ENCODE results near the gene SRRM4.
"Not testable (repeated sequence)": the region's sequence is repeated elsewhere in the genome, so short reads cannot be mapped to it uniquely, and the experiment has no call there.

Gene SRRM4

DNA sequence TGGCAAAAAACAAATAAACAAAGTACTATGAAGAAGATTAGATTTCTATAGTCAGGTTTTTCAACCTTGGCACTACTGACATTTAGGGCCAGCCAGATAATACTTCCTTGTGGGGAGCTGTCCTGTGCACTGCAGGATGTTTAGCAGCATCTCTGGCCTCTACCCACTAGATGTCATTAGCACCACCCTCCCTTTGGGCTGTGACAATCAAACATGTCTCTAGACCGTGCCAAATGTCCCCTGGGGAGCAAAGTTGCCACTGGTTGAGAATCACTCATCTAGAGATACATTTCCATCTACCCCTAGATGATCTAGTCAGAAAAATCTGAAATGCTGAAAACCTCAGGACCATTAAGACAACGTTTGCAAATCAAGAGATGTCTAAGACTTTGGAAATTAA lies 29.9 kb downstream of the SRRM4 start:
- no peak for DNase-seq

- no peak for DNase-seq
These were observed 30.8 kb downstream of the SRRM4 start for GRCh38 chr12:119012179-119012578.

GRCh38 chr12:119013023-119013422 lies 31.7 kb downstream of the SRRM4 start:
- no peak for DNase-seq

GRCh38 chr12:119014368-119014767 lies 33.0 kb downstream of the SRRM4 start:
- DNase-seq, result no peak

DNA sequence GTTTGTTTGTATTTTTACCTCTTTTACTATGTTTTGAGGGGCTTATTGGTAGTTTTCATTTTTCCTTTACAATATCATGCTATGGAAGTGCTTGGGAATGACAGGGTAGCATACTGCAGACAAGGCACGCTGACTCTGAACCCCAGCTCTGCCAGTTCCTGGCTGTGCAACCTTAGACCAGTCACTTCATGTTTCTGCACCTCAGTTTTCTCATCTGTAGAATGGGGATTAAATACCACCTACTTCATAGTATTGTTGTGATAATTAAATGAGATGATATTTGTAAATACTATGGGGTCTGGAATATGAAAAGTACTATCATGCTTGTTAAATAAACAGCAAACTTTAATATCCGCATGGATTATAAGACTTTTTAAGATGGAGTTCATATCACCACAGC lies 35.4 kb downstream of the SRRM4 start:
- no peak for DNase-seq

DNA sequence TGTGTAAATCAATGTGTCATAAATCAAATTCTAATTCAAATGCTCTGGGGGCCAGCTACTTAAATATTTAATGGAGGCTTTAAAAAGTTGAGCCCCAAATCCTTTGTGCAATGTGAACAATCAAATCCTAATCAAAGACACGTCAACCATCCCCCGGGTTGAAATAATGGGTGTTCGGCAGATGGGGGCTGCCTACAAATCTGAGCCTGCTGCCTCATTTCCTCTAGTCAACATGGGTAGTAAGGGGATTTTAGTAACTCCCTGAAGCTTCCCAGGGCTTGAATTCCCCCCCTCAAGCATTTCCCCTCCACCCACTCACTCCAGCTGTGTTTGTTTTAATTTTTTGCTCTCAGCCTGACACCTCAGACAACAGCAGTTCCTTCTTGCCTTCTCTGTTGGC lies 37.8 kb downstream of the SRRM4 start:
- no peak for DNase-seq

DNA sequence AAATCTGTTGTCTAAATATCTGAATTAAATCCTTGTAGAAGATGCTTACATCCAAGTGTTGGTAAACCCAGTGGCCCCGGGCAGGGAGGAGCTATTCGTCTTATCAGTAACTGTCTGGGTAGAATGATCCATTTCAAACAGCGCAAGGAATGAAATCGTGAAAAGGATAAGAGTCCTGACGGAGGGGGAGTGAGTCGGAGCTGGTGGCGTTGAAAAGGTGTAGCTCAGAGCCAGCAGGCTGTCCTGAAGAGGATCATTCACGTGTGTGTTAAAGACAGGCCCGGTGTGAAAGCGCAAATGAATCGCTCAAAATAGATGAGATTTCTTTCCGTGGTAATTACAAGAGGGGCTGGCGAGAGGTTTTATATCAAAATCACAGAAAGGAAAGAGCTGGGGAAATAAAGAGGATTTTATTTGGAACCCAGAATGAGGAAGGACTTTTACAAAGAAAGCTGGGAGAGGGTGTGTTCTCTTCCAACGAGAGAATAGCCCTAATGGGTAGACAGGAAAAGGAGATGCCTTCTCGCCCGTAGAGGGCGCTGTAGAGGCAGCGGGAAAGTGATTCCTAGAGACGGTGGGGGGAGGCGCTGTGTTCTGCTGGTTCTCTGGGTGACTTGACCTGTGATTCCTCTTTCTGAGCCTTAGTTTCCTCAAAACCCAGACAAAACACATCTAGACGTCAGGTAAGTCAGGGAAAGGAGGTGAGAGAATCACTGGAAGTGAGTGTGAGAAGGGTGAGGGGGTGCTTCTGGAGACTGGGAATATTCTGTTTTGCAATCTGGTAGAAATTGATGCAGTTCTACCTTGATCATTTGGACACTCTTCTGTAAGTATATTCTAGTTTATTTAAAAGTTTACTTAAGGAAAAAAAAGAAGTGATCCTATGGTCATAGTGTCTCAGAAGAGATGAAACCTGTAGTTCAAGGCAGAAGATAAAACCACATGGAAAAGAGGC lies 39.3 kb downstream of the SRRM4 start:
- no peak for DNase-seq

- DNase-seq, result no peak
These were observed 43.0 kb downstream of the SRRM4 start for GRCh38 chr12:119024356-119024755.

DNA sequence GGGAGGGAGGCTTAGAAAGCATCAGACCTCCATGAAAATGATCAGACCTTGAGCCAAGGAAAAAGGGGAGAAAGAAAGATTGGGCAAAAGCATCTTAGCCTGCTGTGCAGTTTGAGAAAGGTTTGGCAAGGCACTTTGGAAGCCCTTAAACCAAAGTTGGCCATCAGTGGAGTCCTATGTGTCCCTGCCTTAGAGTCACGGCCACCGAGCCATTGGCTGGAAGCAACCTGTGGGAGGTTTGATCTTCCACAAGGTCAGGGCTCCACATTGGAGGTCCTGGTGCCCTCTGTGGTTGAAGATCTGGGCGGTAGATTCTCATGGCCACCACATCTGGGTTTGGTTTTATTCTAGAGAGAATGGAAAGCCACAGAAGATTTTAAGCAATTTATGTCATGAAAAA lies 44.4 kb downstream of the SRRM4 start:
- no peak for DNase-seq

GRCh38 chr12:119033332-119033731 lies 52.0 kb downstream of the SRRM4 start:
- DNase-seq, result not testable (repeated sequence)

DNA sequence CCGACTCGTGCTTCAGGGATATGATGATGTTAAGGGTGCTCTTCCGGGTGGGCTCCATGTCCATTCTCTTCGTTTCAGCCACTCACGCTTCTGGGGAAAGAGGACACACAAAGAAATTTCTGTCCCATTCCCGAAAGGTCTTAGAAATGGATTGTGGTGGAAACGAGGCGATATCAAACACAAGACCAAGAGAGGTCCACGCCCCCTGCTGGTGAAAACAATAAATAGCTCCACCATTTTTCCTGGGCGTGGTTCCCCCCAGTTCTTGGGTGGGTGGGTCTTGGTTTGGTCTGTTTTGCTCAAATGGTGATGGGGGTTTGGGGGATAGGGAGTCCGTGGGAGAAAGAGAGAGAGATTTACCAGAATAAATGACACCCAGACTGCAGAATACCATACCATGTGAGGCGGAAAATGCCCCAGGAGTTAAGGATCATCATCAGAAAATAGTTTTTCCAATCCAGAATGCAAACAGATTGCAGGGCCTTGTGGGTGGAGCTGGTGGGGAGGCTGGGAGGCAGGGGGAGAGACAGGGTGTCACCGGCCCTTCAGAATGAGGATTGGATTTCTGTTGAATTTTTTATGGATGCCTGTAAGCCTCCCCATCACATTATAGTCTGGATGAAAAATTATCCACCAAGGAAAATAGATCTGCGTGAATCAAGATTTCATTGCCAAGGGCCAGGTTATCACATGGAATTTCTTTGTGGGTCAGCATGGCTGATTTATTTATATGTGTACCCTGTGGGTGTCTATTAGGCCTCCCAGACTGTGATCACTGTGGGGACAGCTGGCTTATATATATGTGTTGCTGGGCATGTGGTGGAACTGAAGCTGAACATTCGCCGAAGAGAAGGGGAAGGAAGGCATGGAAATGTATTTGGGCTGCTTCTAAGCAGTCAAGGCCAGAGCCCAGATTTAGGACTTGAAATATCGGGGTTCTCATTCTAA lies 55.8 kb downstream of the SRRM4 start:
- no peak for DNase-seq

DNA sequence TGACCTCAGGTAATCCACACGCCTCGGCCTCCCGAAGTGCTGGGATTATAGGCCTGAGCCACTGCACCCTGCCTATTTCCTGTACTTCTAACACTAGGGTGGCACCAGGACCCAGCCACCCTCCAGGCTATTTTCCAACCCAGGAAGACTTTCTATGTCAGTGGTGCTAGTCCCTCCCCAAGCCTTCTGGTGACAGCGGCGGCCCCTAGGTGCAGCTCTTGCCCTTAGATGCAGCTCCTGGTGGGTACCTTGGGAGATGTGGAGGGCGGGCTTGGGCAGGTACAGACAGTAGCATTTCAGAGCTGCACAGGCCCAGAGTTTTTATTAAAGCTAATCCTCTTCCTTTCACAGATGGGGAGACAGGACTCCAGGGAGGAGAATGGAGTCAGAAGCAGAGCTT lies 62.8 kb downstream of the SRRM4 start:
- DNase-seq, result no peak

- no peak for DNase-seq
These were observed 66.3 kb downstream of the SRRM4 start for GRCh38 chr12:119047641-119048040.

DNA sequence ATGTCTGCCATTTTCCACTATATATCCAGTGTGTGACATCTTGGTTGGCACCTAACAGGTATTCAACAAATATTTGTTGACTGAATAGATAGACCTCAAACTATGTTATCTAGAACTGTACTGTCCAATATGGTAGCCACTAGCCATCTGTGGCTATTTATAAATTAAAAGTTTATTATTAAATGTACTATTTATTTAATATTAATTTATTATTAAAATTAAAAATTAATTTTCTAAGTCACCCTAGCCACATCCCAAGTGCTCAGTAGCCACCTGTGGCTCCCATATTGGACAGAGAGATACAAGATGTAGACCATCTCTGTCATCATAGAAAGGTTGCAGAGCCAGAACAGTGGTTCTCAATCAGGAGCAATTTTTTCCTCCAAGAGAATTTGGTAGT lies 69.3 kb downstream of the SRRM4 start:
- no peak for DNase-seq

DNA sequence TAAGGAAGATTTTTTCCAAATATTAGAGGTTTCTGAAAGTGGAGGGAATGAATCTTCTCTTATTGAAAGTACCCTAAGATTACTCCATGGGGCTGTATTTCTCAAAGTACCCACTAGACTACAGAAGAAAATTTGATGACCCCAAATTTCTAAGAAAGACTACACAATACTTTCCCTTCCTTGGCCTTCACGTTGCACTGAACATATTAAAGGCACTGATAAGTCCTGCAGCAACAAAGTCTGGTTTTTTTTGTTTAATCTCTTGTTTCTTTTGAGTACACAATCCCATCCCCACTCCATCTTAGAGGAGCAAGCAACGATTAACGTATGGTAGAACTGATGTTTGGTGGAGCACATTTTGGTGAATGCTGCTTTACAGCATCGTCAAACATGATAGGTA lies 70.1 kb downstream of the SRRM4 start:
- no peak for DNase-seq

DNA sequence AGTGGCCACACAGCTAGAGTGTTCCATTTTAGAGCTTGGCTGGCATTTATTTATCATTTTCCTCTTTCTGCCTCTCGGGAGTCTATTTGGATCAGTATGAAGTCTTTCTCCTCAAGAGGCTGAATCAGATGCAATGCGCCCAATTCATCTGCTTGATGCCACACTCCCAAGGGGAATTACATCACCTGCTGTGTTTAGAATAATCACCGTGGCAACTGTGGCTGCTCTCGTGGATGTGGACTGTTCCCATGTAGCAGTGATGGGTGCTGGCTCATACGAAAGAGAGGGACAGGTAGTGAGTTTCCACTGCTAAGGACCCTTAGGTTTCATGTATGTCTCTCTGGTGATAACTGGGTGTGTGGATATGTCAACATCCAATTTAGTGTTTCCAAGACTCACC lies 70.7 kb downstream of the SRRM4 start:
- DNase-seq, result no peak

GRCh38 chr12:119055977-119056376 lies 74.6 kb downstream of the SRRM4 start:
- DNase-seq, result no peak

- no peak for DNase-seq
These were observed 79.8 kb downstream of the SRRM4 start for GRCh38 chr12:119060847-119061796.

GRCh38 chr12:119068129-119068856 lies 87.0 kb downstream of the SRRM4 start:
- no peak for DNase-seq

- DNase-seq, result peak; percentile 48
These were observed 87.9 kb downstream of the SRRM4 start for GRCh38 chr12:119069147-119069642.

DNA sequence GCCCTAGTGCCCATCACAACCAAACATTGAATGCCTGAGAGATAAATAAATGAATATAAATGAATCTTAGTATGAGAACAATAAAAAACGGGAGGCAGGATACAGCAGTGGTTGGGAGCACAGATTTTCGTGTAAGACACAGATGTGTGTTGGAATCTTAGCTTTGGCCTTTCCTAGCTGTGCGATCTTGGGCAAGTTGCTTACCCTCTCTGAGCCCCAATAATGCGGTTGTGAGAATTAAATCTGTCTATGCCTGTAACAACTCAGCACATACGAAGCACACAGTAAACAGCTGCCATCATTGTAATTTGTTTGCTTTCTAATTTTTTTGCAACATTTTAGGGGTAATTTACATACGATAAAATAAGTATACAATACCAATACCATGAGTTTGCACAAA lies 89.8 kb downstream of the SRRM4 start:
- DNase-seq, result no peak

Data from NCI-H2029 treated with DMSO at 0.1 percent for 48 hours (cell line).